HG03064 (cell line): ENCODE measurements around the gene LCA5L.

ENCODE experiments used
- ATAC-seq: cut with Tn5 transposase; IDR thresholded peaks from one replicate; pipeline ENCODE4 v1.9.1; 2021; ENCODE audit warnings: low read depth; ENCODE audit not compliant: unreplicated experiment

LCA5L gene

GRCh38 chr21:39362733-39363132 is 82.8 kb downstream of the LCA5L start:
- ATAC-seq, result no peak

- ATAC-seq, result no peak
These were observed 86.2 kb downstream of the LCA5L start for GRCh38 chr21:39359382-39359781.
